H1 (cell line): ENCODE results near the gene FICD. TPM values are rescaled to one million over a fixed set of nuclear protein-coding genes. Genes with fewer than 3 reads are reported as not detected.

Source experiments
- RNF2 ChIP-seq: fragments of 200-900, 300-1000 bp; sonication (generic); IDR thresholded peaks from 2 replicates; pipeline ENCODE4 v1.7.1; 2016; ENCODE audit warnings: borderline replicate concordance, low read depth, mild to moderate bottlenecking, antibody characterized with exemption, low read length; ENCODE audit not compliant: poor library complexity, severe bottlenecking; ENCODE audit errors: missing control alignments
- TBP ChIP-seq: IDR thresholded peaks from 2 replicates; pipeline ENCODE4 v1.6.1; 2011; ENCODE audit warnings: low read depth, low read length, improper control_type of control experiment
- polyA plus RNA-seq, 7 experiments: library from polyadenylated mRNA; depleted of rRNA in 3 of 7; stranded (reverse) in 5 of 7; unstranded in 2 of 7; fragments of >200 nt in 5 of 7; fragments of 200-250 nt in 2 of 7; gene quantifications; 1 replicate in 5 of 7; 2 replicates in 1 of 7; 4 replicates in 1 of 7; pipeline versions ENCODE4 v1.2.1 to v1.2.3, GENCODE V29; 2011 to 2013; ENCODE audit warnings: missing spikeins in 2 of 7, mixed read lengths in 2 of 7
- total RNA-seq: library from RNA; stranded (reverse); fragmentation: NEBNext Ultra II Directional; extraction: Animal tissue kit (Norgen Biotek cat#: 25700); gene quantifications from 2 replicates; pipeline ENCODE4 v1.2.1, GENCODE V29; 2021

Gene FICD
- total and polyA plus RNA-seq, 2 of the 8 experiments (the other 6 are each of a cell fraction or from before 2014, with no cell fraction given) = 2.2 to 6.0 TPM

DNA sequence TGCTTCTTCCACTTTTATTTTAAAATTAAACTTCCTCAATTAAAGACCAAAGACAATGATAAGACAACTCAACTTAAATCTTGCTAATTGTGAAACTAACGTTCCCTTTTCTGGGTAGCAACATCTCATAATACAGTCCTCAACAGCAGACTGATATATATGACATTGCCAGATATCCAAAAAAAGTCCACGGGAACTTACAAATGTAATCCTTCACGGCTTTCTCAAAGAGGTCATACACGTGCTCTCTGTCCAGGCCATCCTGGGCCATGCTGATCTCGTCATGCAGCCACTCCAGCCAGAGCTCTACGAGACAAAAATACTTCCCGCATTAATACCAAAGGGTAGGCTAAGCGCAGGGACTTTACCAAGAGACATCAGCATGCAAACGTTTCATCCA is 32.6 kb downstream of the FICD start (continued):
- TF ChIP-seq RNF2 (no peak), TBP (no peak)
